ENCODE measurements around the gene RAB2B.

Gene RAB2B

GRCh38 chr14:21476925-21477681 is at the start of gene RAB2B, which contains the start of gene TOX4:
TSS of gene RAB2B (minus strand) at chr14:21476959. CDS start at chr14:21476872, 87 bp downstream.
TSS of gene TOX4 (plus strand) at chr14:21477195. CDS start at chr14:21477279, 84 bp downstream.
- Mint-ChIP-seq H3K27me3 (no peaks in the 10 kb centered on the region), H3K4me3 (peak within 1 kb of the TSS; percentile 100), H3K9me3 (no peaks in the 10 kb centered on the region), H3K36me3 (ENCODE audit: low read depth) (peaks cover 40% of the 10 kb centered on the region), H3K27ac (peak within 1 kb of the TSS; percentile 100), H3K4me1 (ENCODE audit: low read depth) (peaks cover 37% of the 10 kb centered on the region)

DNA sequence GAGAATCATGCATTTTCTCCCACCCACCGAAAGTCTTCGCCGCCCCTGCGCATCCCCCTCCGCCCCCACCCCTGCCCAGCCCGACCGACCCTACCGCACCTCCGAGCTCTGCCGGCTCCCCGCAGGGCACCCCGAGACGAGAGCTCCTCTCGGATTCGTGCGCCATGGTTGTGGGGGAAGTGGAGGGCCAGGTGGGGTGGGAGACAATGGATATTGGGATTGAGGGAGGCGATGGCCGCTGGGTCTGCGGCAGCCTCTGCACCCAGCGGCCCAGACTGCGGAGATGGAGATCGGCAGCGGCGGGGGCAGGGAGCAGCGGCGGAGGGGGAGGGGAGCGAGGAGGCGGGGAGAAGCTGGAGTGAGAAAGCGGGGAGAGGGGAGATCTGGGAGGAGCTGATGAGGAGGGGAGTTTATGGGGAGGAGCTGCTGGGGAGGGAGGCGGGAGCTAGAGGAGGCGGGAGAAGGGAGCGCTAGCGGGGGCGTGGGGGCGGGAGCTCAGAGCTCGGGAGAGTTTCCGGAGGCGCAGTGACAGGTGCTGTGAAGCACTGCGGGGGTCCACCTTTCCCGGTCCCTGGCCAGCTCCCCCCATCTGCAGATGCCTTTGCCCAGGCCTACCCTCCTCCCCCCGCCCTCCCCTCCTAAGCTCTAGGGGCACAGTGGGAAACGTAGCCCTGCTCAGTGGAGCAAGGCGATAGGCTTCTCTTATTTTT is 49.4 kb upstream of the RAB2B start, which contains the start of gene SALL2:
TSS of gene SALL2 (minus strand) at position 385 of the 710 bp plus-strand sequence. CDS start at position 166, 219 bp downstream.
- peak within 1 kb of the TSS; percentile 82 for H3K4me3 Mint-ChIP-seq
- H3K27ac Mint-ChIP-seq, result peak within 1 kb of the TSS; percentile 84
- no peaks in the 10 kb centered on the region for H3K27me3 Mint-ChIP-seq
- H3K4me1 Mint-ChIP-seq (ENCODE audit: low read depth), result peaks cover 14% of the 10 kb centered on the region
- H3K9me3 Mint-ChIP-seq, result no peaks in the 10 kb centered on the region
- H3K36me3 Mint-ChIP-seq (ENCODE audit: low read depth), result no peaks in the 10 kb centered on the region

DNA sequence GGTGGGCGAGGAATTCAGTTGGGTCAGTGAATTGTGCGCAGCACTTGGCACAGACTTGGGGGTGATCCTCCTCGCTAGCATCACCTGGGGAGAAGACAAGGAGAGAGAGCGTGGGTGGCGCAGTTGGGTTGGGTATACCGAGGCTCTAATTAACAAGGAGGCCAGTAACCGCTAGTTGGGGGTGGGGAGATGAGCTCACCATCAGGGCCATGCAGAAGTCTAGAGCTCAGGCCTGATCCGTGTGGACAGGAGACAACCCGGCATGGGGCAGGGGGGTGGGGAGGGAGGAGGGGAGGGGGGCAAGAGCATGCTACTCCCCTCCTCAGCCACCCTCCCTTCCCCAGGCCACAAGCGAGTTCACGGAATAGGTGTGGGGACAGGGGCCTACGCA is 48.8 kb upstream of the RAB2B start:
- Mint-ChIP-seq H3K27ac (peak overlapping the region; percentile 84), H3K4me1 (ENCODE audit: low read depth) (peaks cover 14% of the 10 kb centered on the region), H3K27me3 (no peaks in the 10 kb centered on the region), H3K36me3 (ENCODE audit: low read depth) (no peaks in the 10 kb centered on the region), H3K9me3 (no peaks in the 10 kb centered on the region), H3K4me3 (peak overlapping the region; percentile 82)

DNA sequence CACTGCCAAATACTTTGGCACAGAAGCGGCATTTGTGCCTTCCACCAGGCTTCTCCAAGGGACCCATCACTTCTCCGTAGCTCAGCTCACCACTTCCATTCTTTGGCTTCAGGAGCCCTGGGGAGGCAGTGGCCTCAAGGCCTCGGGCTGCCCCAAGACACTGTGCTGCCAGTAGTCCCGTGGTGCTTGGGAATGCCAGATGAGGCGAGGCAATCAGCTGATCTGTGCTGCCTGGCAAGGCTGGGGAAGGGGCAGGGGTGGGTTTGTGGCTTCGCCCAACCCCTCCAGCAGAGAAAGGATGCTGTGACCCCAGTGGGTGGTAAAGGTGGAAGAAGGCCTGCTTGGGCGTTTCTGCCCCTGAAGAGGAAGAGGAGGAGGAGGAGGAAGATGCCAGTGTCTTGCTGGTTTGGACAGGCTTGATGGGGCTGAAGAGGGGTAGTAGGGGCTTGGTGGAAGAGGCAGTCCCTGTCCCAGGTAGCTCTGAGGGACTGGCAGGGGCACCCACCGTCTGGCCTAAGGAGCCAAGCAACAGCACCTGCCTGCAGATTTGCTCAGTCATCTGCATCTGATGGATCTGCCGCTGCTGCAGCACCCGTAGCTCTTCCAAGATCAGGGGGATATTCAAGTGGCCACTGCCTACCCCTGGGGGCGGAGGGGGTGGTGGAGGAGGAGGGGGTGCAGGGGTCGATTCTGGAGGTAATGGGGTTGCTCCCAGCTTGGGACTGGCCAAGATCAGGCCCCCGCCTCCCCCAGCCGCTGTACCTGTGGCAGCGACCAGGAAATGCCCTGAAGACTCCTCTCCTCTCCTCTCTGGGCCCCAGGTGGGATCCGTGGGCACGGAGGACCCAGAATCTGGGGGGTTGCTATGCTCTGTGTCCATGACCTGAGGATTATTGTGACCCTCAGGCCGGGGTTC is 48.1 kb upstream of the RAB2B start:
- Mint-ChIP-seq H3K9me3 (no peaks in the 10 kb centered on the region), H3K4me1 (ENCODE audit: low read depth) (peaks cover 14% of the 10 kb centered on the region), H3K27me3 (no peaks in the 10 kb centered on the region), H3K4me3 (peak overlapping the region; percentile 82), H3K36me3 (ENCODE audit: low read depth) (no peaks in the 10 kb centered on the region), H3K27ac (peak overlapping the region; percentile 84)

DNA sequence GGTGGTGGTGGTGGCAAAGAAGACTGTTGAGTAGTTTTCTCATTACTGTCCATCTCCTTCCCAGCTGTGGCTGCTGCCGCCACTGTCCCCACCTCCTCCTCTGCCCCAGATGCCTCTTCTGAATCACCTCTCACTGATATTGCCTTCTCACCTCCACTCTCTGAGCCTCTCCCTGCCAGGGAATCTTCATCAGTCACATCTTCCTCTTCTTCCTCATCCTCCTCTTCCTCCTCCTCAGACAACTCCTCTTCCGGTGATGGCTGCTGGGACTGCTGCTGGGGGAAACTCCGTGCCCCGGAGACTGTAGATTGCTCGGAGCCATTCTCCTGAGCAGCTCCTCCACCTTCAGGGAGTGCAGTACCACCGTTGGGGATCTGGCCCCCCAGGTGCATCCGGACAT is 46.4 kb upstream of the RAB2B start:
- H3K9me3 Mint-ChIP-seq, result no peaks in the 10 kb centered on the region
- H3K36me3 Mint-ChIP-seq (ENCODE audit: low read depth), result no peaks in the 10 kb centered on the region
- H3K4me3 Mint-ChIP-seq, result no peak overlapping the region
- H3K27ac Mint-ChIP-seq, result no peak overlapping the region
- H3K4me1 Mint-ChIP-seq (ENCODE audit: low read depth), result peaks cover 14% of the 10 kb centered on the region
- no peaks in the 10 kb centered on the region for H3K27me3 Mint-ChIP-seq

DNA sequence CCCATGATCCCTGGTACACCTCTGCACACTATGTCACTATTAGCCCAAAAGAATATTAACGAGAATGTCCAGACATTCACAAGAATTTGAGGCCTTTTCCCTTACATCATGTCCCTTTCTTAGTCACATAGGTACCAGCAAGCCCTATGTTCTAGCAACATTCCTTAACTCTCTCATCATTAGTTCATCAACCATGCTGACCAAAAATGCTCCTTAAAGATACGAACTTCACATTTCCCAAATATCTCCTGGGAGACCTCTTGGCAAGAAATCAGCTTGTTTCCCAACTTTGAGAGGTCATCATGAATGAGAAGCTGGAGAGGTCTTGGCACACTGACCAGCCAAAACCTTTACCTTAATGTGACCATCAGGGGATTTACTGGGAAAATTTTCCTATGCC is 44.7 kb upstream of the RAB2B start:
- Mint-ChIP-seq H3K27ac (no peak overlapping the region), H3K27me3 (no peaks in the 10 kb centered on the region), H3K36me3 (ENCODE audit: low read depth) (no peaks in the 10 kb centered on the region), H3K9me3 (no peaks in the 10 kb centered on the region), H3K4me1 (ENCODE audit: low read depth) (peaks cover 4% of the 10 kb centered on the region), H3K4me3 (no peak overlapping the region)

- H3K36me3 Mint-ChIP-seq (ENCODE audit: low read depth), result no peaks in the 10 kb centered on the region
- H3K27ac Mint-ChIP-seq, result no peak overlapping the region
- no peaks in the 10 kb centered on the region for H3K9me3 Mint-ChIP-seq
- peaks cover 3% of the 10 kb centered on the region for H3K4me1 Mint-ChIP-seq (ENCODE audit: low read depth)
- no peak overlapping the region for H3K4me3 Mint-ChIP-seq
- peaks cover 5% of the 10 kb centered on the region for H3K27me3 Mint-ChIP-seq
Observed at GRCh38 chr14:21520767-21521166, 44.0 kb upstream of the RAB2B start.

- Mint-ChIP-seq H3K4me1 (ENCODE audit: low read depth) (no peaks in the 10 kb centered on the region), H3K36me3 (ENCODE audit: low read depth) (no peaks in the 10 kb centered on the region), H3K9me3 (no peaks in the 10 kb centered on the region), H3K27ac (no peak overlapping the region), H3K4me3 (no peak overlapping the region), H3K27me3 (peaks cover 5% of the 10 kb centered on the region)
Observed at GRCh38 chr14:21518725-21519124, 42.0 kb upstream of the RAB2B start.

GRCh38 chr14:21514341-21514740 is 37.6 kb upstream of the RAB2B start:
- Mint-ChIP-seq H3K4me3 (no peak overlapping the region), H3K27ac (no peak overlapping the region), H3K9me3 (no peaks in the 10 kb centered on the region), H3K27me3 (peaks cover 5% of the 10 kb centered on the region), H3K36me3 (ENCODE audit: low read depth) (peaks cover 19% of the 10 kb centered on the region), H3K4me1 (ENCODE audit: low read depth) (peaks cover 21% of the 10 kb centered on the region)

GRCh38 chr14:21510735-21511657 is 34.2 kb upstream of the RAB2B start, which contains the start of gene METTL3:
TSS of gene METTL3 (minus strand) at chr14:21511340. CDS start at chr14:21511223, 117 bp downstream.
- H3K4me1 Mint-ChIP-seq (ENCODE audit: low read depth), result peaks cover 42% of the 10 kb centered on the region
- peak within 1 kb of the TSS; percentile 99 for H3K4me3 Mint-ChIP-seq
- H3K36me3 Mint-ChIP-seq (ENCODE audit: low read depth), result peaks cover 36% of the 10 kb centered on the region
- no peaks in the 10 kb centered on the region for H3K9me3 Mint-ChIP-seq
- peak within 1 kb of the TSS; percentile 97 for H3K27ac Mint-ChIP-seq
- peaks cover 2% of the 10 kb centered on the region for H3K27me3 Mint-ChIP-seq

- Mint-ChIP-seq H3K4me1 (ENCODE audit: low read depth) (peaks cover 54% of the 10 kb centered on the region), H3K9me3 (no peaks in the 10 kb centered on the region), H3K36me3 (ENCODE audit: low read depth) (peaks cover 40% of the 10 kb centered on the region), H3K4me3 (peak overlapping the region; percentile 99), H3K27me3 (no peaks in the 10 kb centered on the region), H3K27ac (peak overlapping the region; percentile 97)
Observed at GRCh38 chr14:21509432-21510143, 32.8 kb upstream of the RAB2B start.

DNA sequence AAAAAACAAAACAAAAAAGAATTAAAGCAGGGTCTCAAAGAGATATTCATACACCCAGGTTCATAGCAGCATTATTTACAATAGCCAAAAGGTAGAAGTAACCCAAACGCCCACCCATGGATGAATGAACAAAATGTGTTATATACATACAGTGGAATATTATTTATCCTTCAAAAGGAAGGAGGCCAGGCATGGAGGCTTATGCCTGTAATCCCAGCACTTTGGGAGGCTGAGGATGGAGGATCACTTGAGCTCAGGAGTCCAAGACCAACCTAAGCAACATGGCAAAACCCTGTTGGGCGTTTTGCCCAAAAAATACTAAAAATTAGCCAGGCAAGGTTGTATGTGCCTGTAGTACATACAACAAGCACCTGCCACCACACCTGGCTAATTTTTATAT is 29.8 kb upstream of the RAB2B start:
- Mint-ChIP-seq H3K36me3 (ENCODE audit: low read depth) (peaks cover 61% of the 10 kb centered on the region), H3K27ac (no peak overlapping the region), H3K4me3 (no peak overlapping the region), H3K9me3 (no peaks in the 10 kb centered on the region), H3K27me3 (no peaks in the 10 kb centered on the region), H3K4me1 (ENCODE audit: low read depth) (peaks cover 49% of the 10 kb centered on the region)

DNA sequence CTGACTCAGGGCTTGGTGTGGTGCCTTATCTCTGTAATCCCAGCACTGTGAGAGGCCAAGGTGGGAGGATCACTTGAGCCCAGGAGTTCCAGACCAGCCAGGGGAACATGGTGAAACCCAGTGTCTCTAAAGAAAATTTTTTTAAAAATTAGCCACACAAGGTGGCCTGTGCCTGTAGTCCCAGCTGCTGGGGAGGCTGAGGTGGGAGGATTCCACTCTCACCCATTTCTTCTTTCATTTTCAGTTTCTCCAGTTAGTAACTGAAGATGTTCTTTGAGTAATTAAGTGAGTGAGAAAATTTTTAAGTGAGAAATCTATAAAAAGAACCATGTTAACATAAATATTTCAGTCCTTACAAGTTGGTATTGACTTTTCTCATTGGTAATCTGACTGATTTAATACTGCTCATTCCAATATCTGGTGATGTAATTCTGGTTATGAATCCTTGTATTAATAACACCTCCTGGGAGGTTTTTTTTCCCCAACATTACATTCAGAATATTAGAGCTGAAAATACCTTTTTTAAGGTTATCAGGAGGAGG is 28.3 kb upstream of the RAB2B start:
- H3K27me3 Mint-ChIP-seq, result no peaks in the 10 kb centered on the region
- peaks cover 41% of the 10 kb centered on the region for H3K4me1 Mint-ChIP-seq (ENCODE audit: low read depth)
- no peaks in the 10 kb centered on the region for H3K9me3 Mint-ChIP-seq
- H3K36me3 Mint-ChIP-seq (ENCODE audit: low read depth), result peaks cover 62% of the 10 kb centered on the region
- H3K27ac Mint-ChIP-seq, result peak overlapping the region; percentile 71
- H3K4me3 Mint-ChIP-seq, result no peak overlapping the region
